Activated CD8-positive, alpha-beta memory T cell treated with anti-CD3 and anti-CD28 coated beads, Interleukin-2, amount 50 U/mL, for 1 hour (primary cell): ENCODE results near the gene MRPS18A.
"Not testable (repeated sequence)": the region's sequence is repeated elsewhere in the genome, so short reads cannot be mapped to it uniquely, and the experiment has no call there.

ENCODE experiments used
- DNase-seq: peaks from one replicate; pipeline ENCODE4 v3.0.0-alpha.2; 2020; ENCODE audit errors: extremely low read depth

MRPS18A gene

GRCh38 chr6:43717389-43717788, 29.8 kb upstream of the MRPS18A start:
- DNase-seq = no peak

- DNase-seq = no peak
These were observed 28.5 kb upstream of the MRPS18A start for GRCh38 chr6:43716099-43716498.

GRCh38 chr6:43715056-43715788, 27.6 kb upstream of the MRPS18A start:
- no peak for DNase-seq

GRCh38 chr6:43714311-43715055, 26.9 kb upstream of the MRPS18A start:
- no peak for DNase-seq

- DNase-seq = no peak
These were observed 26.2 kb upstream of the MRPS18A start for GRCh38 chr6:43713643-43714310.

GRCh38 chr6:43712579-43712978, 25.0 kb upstream of the MRPS18A start:
- DNase-seq = no peak

GRCh38 chr6:43710576-43710975, 23.0 kb upstream of the MRPS18A start:
- no peak for DNase-seq

- DNase-seq = no peak
These were observed 22.2 kb upstream of the MRPS18A start for GRCh38 chr6:43709654-43710303.

GRCh38 chr6:43708860-43709653, 21.5 kb upstream of the MRPS18A start:
- DNase-seq = no peak

- DNase-seq = no peak
These were observed 20.2 kb upstream of the MRPS18A start for GRCh38 chr6:43707767-43708166.

- no peak for DNase-seq
These were observed 19.7 kb upstream of the MRPS18A start for GRCh38 chr6:43707269-43707668.

GRCh38 chr6:43706788-43707187, 19.2 kb upstream of the MRPS18A start:
- DNase-seq = no peak

- no peak for DNase-seq
These were observed 18.4 kb upstream of the MRPS18A start for GRCh38 chr6:43705996-43706395.

- DNase-seq = no peak
These were observed 16.2 kb upstream of the MRPS18A start for GRCh38 chr6:43703512-43704429.

GRCh38 chr6:43702534-43703440, 15.2 kb upstream of the MRPS18A start:
- no peak for DNase-seq

- no peak for DNase-seq
These were observed 14.6 kb upstream of the MRPS18A start for GRCh38 chr6:43702171-43702533.

- DNase-seq = not testable (repeated sequence)
These were observed 13.5 kb upstream of the MRPS18A start for GRCh38 chr6:43700939-43701560.

- DNase-seq = no peak
These were observed 12.1 kb upstream of the MRPS18A start for GRCh38 chr6:43699564-43700186.
